HTERT RPE-1 (cell line): ENCODE data around the gene PRODH.
"Not testable (repeated sequence)": the region's sequence is repeated elsewhere in the genome, so short reads cannot be mapped to it uniquely, and the experiment has no call there.

ENCODE experiments used
- in situ Hi-C: fragments of 300-500 bp; cut with MboI; formaldehyde crosslinking; loops from 4 replicates; pipeline ENCODE4 v1.14.3; 2020; ENCODE audit warnings: low sequenced_read_pairs

The PRODH gene

DNA sequence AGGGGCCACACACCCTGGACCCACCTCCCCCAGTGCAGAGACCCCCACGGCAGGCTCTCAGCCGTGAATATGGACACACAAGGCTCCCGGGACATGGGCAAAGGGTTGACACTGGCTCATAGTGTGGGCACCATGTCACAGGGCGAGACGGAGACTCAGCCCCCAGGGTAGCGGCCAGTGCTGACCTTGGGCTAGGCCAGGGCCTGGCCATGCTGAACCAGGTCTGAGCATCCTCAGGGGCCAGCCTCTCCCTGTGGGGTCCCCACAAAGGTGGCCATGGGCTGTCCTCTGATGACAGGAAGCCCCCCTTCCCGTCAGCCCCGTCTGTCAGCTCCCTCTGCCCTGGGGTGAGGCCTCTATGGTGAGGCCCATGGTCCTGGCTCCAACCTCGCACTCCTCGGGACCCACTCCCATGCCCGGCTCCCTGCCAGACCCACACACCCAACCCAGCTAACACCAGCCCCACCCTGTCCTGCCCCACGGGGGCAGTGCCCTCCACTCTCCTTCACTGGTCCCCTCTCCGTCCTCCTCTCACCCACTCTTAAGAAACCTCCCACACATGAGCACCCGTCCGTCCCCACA, 19.0 kb upstream of the PRODH start:
- in situ Hi-C loops = no loop called here

DNA sequence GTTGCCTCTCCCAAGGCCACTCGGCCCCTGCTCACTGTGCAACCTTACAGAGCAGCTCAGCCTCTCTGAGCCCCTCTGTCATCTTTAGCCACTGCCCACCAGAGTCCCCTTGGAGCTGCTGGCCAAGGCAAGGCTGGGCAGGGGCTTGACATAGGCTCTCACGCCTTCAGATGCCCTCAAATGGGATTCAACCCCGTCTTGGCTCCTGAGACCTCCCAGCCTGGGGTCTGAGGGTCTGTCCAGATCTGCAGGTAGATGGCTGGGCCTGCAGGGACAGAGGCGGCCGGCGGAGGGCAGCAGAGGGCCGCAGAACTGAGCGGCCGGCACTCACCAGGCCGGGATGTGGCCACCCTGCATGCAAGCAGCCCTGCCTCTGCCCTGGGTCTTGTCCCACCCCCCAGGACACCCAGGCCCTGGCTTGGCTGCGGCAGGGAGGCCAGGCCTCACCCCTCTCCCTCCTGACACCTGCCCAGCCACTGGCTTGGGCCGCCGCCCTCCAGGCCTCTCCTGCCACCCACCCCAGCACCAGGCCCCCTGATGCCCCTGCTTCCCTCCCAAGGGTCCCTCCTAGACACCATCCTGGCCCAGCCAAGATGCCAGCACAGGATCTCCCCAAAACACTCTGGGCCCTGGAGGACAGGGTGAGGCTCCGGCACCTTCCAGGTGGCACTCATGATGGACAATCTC, 18.4 kb upstream of the PRODH start:
- in situ Hi-C loops = not testable (repeated sequence)

GRCh38 chr22:18953128-18953527, 17.0 kb upstream of the PRODH start:
- in situ Hi-C loops = not testable (repeated sequence)

GRCh38 chr22:18952022-18952421, 15.9 kb upstream of the PRODH start:
- in situ Hi-C loops = no loop called here

- in situ Hi-C loops = no loop called here
Measured at GRCh38 chr22:18950141-18950540, 14.0 kb upstream of the PRODH start.

- in situ Hi-C loops = no loop called here
Measured at GRCh38 chr22:18947905-18948304, 11.8 kb upstream of the PRODH start.

- in situ Hi-C loops = not testable (repeated sequence)
Measured at GRCh38 chr22:18947105-18947504, 11.0 kb upstream of the PRODH start.

GRCh38 chr22:18938691-18939090, 2.6 kb upstream of the PRODH start:
- in situ Hi-C loops = not testable (repeated sequence)

- in situ Hi-C loops = not testable (repeated sequence)
Measured at GRCh38 chr22:18934688-18935087, 1.4 kb downstream of the PRODH start.

DNA sequence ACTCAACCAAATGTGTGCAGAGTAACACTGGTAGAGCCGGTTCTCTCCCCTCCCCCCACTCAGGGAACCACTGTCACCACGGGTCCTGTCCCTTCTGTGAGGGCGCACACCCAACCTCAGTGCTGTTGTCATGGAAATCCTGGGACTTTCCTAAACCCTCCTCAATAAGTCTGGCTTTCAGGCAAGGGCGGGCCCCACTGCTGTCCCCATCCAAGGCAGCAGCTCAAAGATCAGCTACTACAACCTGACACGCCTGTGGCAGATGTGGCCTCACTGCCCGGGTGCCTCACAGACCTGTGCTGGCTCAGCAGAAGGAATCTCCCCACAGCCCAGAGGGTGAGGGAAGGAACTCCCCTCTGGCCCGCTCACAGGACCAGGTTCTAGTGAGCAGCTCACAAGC, 2.2 kb downstream of the PRODH start:
- in situ Hi-C loops = no loop called here

- in situ Hi-C loops = no loop called here
Measured at GRCh38 chr22:18931905-18932652, 4.0 kb downstream of the PRODH start.

- in situ Hi-C loops = no loop called here
Measured at GRCh38 chr22:18929459-18929858, 6.6 kb downstream of the PRODH start.

DNA sequence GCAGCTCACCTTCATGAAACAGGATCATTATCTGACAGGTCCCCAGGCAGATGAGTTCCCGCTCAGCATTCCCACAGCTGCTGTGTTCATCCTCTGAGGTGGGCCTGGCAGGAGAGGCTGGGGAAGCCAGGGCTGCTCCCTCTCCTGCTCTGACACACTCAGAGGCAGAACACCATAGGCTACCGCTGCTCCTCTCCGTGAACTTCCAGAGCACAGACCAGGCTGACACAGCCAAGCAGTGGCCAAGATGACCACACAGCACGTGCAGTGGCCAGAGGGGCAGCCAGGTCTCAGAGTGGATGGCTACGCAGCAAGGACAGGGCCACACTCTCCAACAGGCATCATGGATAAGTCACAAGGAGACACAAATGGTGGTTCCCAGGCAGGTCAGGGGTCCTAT, 8.5 kb downstream of the PRODH start:
- in situ Hi-C loops = no loop called here

DNA sequence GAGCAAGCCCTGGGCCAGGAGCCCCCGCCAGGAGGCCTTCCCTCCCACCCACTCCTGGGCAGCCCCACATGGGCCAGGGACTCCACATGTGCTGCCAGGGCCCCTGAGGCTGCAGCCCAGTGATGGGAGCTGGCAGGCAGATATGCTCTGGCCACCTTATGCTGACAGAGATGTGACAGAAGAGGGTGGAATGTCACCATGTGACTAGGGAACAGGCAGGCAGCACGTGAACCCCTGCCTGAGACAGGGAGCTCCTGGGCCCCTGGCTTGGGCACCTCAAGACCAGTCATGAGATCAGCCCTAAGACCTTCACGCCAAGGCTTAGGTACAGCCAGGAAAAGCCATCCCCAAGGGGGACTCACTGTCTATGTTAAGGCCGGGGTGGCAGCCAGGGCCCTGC, 9.1 kb downstream of the PRODH start:
- in situ Hi-C loops = no loop called here

- in situ Hi-C loops = no loop called here
Measured at GRCh38 chr22:18925368-18926064, 10.6 kb downstream of the PRODH start.

DNA sequence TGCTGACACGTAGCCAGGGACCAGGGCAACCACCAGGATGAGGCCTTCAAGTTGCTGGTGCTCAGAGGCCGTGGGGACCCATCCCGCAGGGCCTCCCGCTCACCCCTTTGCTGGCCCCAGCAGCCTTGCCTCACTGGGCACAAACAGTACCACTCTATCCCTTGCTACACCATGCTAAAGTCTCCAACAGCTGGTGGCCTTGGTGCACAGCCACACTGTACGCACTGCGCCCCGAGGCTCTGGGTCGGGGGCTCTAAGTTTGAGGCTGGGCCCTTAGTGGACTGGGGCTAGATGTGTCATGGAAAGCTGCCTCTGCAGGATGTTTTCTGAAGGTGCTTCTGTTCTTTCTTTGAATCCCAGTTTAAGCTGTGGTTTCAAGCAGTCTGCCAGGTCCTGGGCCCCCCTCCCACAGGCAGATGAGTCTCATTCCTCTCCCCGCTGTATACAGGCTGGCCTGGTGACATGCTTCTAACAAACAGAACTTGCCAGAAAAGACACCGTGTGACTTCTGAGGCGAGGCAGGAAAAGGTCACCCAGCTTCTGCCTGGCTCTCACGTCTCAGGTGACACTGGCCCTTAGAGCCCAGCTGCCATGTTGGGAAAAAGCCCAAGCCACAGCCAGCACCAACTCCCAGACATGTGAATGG, 15.7 kb downstream of the PRODH start:
- in situ Hi-C loops = not testable (repeated sequence)

GRCh38 chr22:18917818-18918217, 18.3 kb downstream of the PRODH start:
- in situ Hi-C loops = not testable (repeated sequence)

DNA sequence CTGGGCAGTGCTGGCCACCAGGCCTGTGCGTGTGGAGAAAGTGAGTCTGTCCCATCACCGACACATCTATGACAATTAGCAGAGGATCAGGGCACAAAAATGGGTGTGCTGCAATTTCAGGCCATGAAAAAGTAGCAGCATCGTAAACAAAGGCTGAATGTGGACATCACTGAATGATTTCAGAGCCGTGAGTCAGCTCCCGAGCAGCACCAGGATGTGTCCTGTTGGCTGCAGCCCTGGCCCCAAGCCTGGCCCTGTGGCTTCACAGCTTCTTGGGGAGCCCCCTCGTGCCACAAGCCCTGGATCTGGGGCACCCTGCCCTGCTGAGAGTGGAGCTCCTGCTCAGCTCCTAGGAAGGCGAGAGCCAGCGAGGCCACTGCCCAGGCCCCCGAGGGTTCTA, 20.5 kb downstream of the PRODH start:
- in situ Hi-C loops = not testable (repeated sequence)

GRCh38 chr22:18914558-18914957, 21.5 kb downstream of the PRODH start:
- in situ Hi-C loops = not testable (repeated sequence)

GRCh38 chr22:18912264-18912946, 23.7 kb downstream of the PRODH start:
- in situ Hi-C loops = not testable (repeated sequence)
